HepG2 (cell line): ENCODE results near the gene CX3CR1. TPM values are rescaled to one million over a fixed set of nuclear protein-coding genes. Genes with fewer than 3 reads are reported as not detected.

ENCODE experiments used
- ASH2L ChIP-seq: fragments of 300-600, 200-600 bp; sonication (generic); IDR thresholded peaks from 2 replicates; pipeline ENCODE4 v1.7.0; 2017; ENCODE audit warnings: low read depth, mild to moderate bottlenecking, moderate library complexity, mixed read lengths, low read length; ENCODE audit not compliant: insufficient read length
- GTF2F1 ChIP-seq: fragments of 150-350 bp; IDR thresholded peaks from 2 replicates; pipeline ENCODE4 v1.6.1; 2014; ENCODE audit warnings: low read length
- GTF3A ChIP-seq: sonication (generic); formaldehyde crosslinking; conservative IDR thresholded peaks from 2 replicates; pipeline ENCODE4 v1.4.0; 2020; ENCODE audit warnings: mild to moderate bottlenecking, missing genetic modification reagents
- KLF16 ChIP-seq, 2 experiments: sonication (generic) in 1 of 2; formaldehyde crosslinking in 1 of 2; IDR thresholded peaks; 2 replicates each; pipeline versions ENCODE4 v1.6.1 to v1.8.0; 2016 to 2023; ENCODE audit warnings: missing genetic modification reagents in 2 of 2, missing compliant biosample characterization in 1 of 2
- MIXL1 ChIP-seq: IDR thresholded peaks from 2 replicates; pipeline ENCODE4 v1.6.1; 2016
- NFYC ChIP-seq: IDR thresholded peaks from 2 replicates; pipeline ENCODE4 v1.6.1; 2016; ENCODE audit warnings: missing genetic modification reagents, missing compliant biosample characterization
- NKX3-1 ChIP-seq: sonication (generic); formaldehyde crosslinking; IDR thresholded peaks from 2 replicates; pipeline ENCODE4 v1.5.0; 2020; ENCODE audit warnings: missing genetic modification reagents
- RXRA ChIP-seq: sonication (generic); formaldehyde crosslinking; IDR thresholded peaks from 2 replicates; pipeline ENCODE4 v1.5.1; 2020; ENCODE audit warnings: missing genetic modification reagents
- SPEN ChIP-seq: sonication (generic); formaldehyde crosslinking; IDR thresholded peaks from 2 replicates; pipeline ENCODE4 v1.5.1; 2020; ENCODE audit warnings: low read depth, mild to moderate bottlenecking, missing genetic modification reagents
- TAF15 ChIP-seq: fragments of 200-400 bp; formaldehyde crosslinking; IDR thresholded peaks from one replicate; pipeline ENCODE4 v1.6.1; 2018; ENCODE audit warnings: mild to moderate bottlenecking, low read depth, low read length; ENCODE audit not compliant: poor library complexity, severe bottlenecking
- TFE3 ChIP-seq: IDR thresholded peaks from 2 replicates; pipeline ENCODE4 v1.6.1; 2016
- ZBTB40 ChIP-seq, 2 experiments: fragments of 450-650 bp in 1 of 2; sonication (generic) in 1 of 2; formaldehyde crosslinking in 1 of 2; IDR thresholded peaks; 2 replicates each; pipeline versions ENCODE4 v1.6.1 to v1.8.0; 2016 to 2022; ENCODE audit warnings: antibody characterized with exemption in 1 of 2, mild to moderate bottlenecking in 1 of 2, missing genetic modification reagents in 1 of 2
- ZNF20 ChIP-seq: sonication (generic); formaldehyde crosslinking; IDR thresholded peaks from 2 replicates; pipeline ENCODE4 v1.4.0; 2020; ENCODE audit warnings: mild to moderate bottlenecking, moderate library complexity, missing genetic modification reagents
- ZNF260 ChIP-seq: sonication (generic); formaldehyde crosslinking; IDR thresholded peaks from 2 replicates; pipeline ENCODE4 v1.4.0; 2020; ENCODE audit warnings: missing genetic modification reagents, low read depth, mild to moderate bottlenecking, borderline replicate concordance
- ZNF580 ChIP-seq: IDR thresholded peaks from 2 replicates; pipeline ENCODE4 v1.6.1; 2016; ENCODE audit warnings: low read depth, borderline replicate concordance
- ZNF746 ChIP-seq: sonication (generic); formaldehyde crosslinking; IDR thresholded peaks from 2 replicates; pipeline ENCODE4 v1.8.0; 2022; ENCODE audit warnings: mild to moderate bottlenecking, missing genetic modification reagents
- ZNF75D ChIP-seq: sonication (generic); formaldehyde crosslinking; IDR thresholded peaks from 2 replicates; pipeline ENCODE4 v1.8.1; 2023; ENCODE audit warnings: missing genetic modification reagents, mild to moderate bottlenecking, borderline replicate concordance
- ZNF784 ChIP-seq: sonication (generic); formaldehyde crosslinking; IDR thresholded peaks from 2 replicates; pipeline ENCODE4 v1.5.1; 2020; ENCODE audit warnings: missing genetic modification reagents, mild to moderate bottlenecking, borderline replicate concordance
- polyA plus RNA-seq, 8 experiments: library from polyadenylated mRNA; depleted of rRNA in 3 of 8; stranded (reverse) in 7 of 8; unstranded in 1 of 8; fragments of >200 nt; fragmentation: Illumina TruSeq in 4 of 8; extraction: Trizol in 4 of 8; gene quantifications; 2 replicates each; pipeline versions ENCODE4 v1.2.1 to v1.2.3, GENCODE V29; 2011 to 2016; ENCODE audit warnings: low read depth in 4 of 8, missing spikeins in 1 of 8, mixed read lengths in 1 of 8; ENCODE audit not compliant: insufficient read depth in 1 of 8
- total RNA-seq, 5 experiments: library from RNA; depleted of rRNA; stranded (reverse); fragments of >200 nt; fragmentation: Illumina TruSeq; extraction: Trizol; gene quantifications; 2 replicates each; pipeline ENCODE4 v1.2.3, GENCODE V29; 2016; ENCODE audit warnings: low read depth in 1 of 5

CX3CR1 gene
- total and polyA plus RNA-seq, 2 of the 13 experiments (the other 11 are each of a cell fraction or from before 2014, with no cell fraction given), result not detected

GRCh38 chr3:39317571-39318169 lies 37.8 kb upstream of the CX3CR1 start (continued):
- TF ChIP-seq ZNF784 (CRISPR knock-in tag) (no peak), NFYC (no peak), TFE3 (CRISPR knock-in tag) (peak; percentile 92), SPEN (no peak), ZNF580 (CRISPR knock-in tag) (peak; percentile 70; the same call in 1 of the 2 replicates), MIXL1 (CRISPR knock-in tag) (peak; percentile 95), KLF16 (CRISPR knock-in tag; IDR thresholded peaks at IDR 0.05) (peak in 1 of 2 experiments; percentile 87; a peak in 2 of 4 replicates), ZNF746 (no peak), ZNF20 (CRISPR knock-in tag) (no peak), TAF15 (no peak), ZNF75D (no peak), ASH2L (peak; percentile 77), RXRA (CRISPR knock-in tag) (peak; percentile 85; the same call in 1 of the 2 replicates), ZNF260 (CRISPR knock-in tag) (no peak), ZBTB40 (IDR thresholded peaks at IDR 0.05) (no peak), ZBTB40 (CRISPR knock-in tag; IDR thresholded peaks at IDR 0.05) (no peak; the same call in 1 of the 2 replicates), GTF3A (CRISPR knock-in tag) (no peak), NKX3-1 (CRISPR knock-in tag) (peak; percentile 44; the same call in 1 of the 2 replicates), GTF2F1 (no peak)
